Midbrain (tissue), 1 donor: ENCODE measurements around the gene IL6ST.
"Not testable (repeated sequence)": the region's sequence is repeated elsewhere in the genome, so short reads cannot be mapped to it uniquely, and the experiment has no call there.

Experiments used
- DNase-seq: peaks from one replicate; lab custom pipeline; 2025; lab: John Stamatoyannopoulos, UW

IL6ST gene

GRCh38 chr5:55994495-55994997 is at the start of gene IL6ST:
Gene IL6ST (minus strand): TSS chr5:55994963. CDS start chr5:55976278, 18,685 bp downstream.
- peak; percentile 72 for DNase-seq

GRCh38 chr5:56039985-56040384 is 45.2 kb upstream of the IL6ST start:
- no peak for DNase-seq

- DNase-seq: not testable (repeated sequence)
These were observed 43.4 kb upstream of the IL6ST start for GRCh38 chr5:56038206-56038605.

- DNase-seq: peak; percentile 7
These were observed 42.8 kb upstream of the IL6ST start for GRCh38 chr5:56037531-56038010.

GRCh38 chr5:56035394-56035793 is 40.6 kb upstream of the IL6ST start:
- not testable (repeated sequence) for DNase-seq

GRCh38 chr5:56029871-56030630 is 35.3 kb upstream of the IL6ST start:
- not testable (repeated sequence) for DNase-seq

GRCh38 chr5:56029457-56029856 is 34.7 kb upstream of the IL6ST start:
- DNase-seq: no peak

GRCh38 chr5:56028708-56029107 is 33.9 kb upstream of the IL6ST start:
- DNase-seq: no peak

- no peak for DNase-seq
These were observed 32.1 kb upstream of the IL6ST start for GRCh38 chr5:56026863-56027300.

- DNase-seq: no peak
These were observed 30.6 kb upstream of the IL6ST start for GRCh38 chr5:56025151-56025885.

- DNase-seq: no peak
These were observed 30.0 kb upstream of the IL6ST start for GRCh38 chr5:56024810-56025150.

- DNase-seq: no peak
These were observed 28.5 kb upstream of the IL6ST start for GRCh38 chr5:56023296-56023695.

GRCh38 chr5:56019306-56020272 is 24.8 kb upstream of the IL6ST start:
- DNase-seq: no peak

GRCh38 chr5:56018832-56019231 is 24.1 kb upstream of the IL6ST start:
- DNase-seq: no peak

- not testable (repeated sequence) for DNase-seq
These were observed 19.9 kb upstream of the IL6ST start for GRCh38 chr5:56014701-56015100.

GRCh38 chr5:56013939-56014338 is 19.2 kb upstream of the IL6ST start:
- DNase-seq: not testable (repeated sequence)

- DNase-seq: no peak
These were observed 17.7 kb upstream of the IL6ST start for GRCh38 chr5:56012281-56012963.

GRCh38 chr5:56011835-56012234 is 17.1 kb upstream of the IL6ST start:
- DNase-seq: no peak

- DNase-seq: no peak
These were observed 15.7 kb upstream of the IL6ST start for GRCh38 chr5:56010431-56010830.

- no peak for DNase-seq
These were observed 11.8 kb upstream of the IL6ST start for GRCh38 chr5:56006600-56006999.

- DNase-seq: no peak
These were observed 11.3 kb upstream of the IL6ST start for GRCh38 chr5:56006094-56006493.
